ENCODE results near the gene OBSCN.

OBSCN gene

DNA sequence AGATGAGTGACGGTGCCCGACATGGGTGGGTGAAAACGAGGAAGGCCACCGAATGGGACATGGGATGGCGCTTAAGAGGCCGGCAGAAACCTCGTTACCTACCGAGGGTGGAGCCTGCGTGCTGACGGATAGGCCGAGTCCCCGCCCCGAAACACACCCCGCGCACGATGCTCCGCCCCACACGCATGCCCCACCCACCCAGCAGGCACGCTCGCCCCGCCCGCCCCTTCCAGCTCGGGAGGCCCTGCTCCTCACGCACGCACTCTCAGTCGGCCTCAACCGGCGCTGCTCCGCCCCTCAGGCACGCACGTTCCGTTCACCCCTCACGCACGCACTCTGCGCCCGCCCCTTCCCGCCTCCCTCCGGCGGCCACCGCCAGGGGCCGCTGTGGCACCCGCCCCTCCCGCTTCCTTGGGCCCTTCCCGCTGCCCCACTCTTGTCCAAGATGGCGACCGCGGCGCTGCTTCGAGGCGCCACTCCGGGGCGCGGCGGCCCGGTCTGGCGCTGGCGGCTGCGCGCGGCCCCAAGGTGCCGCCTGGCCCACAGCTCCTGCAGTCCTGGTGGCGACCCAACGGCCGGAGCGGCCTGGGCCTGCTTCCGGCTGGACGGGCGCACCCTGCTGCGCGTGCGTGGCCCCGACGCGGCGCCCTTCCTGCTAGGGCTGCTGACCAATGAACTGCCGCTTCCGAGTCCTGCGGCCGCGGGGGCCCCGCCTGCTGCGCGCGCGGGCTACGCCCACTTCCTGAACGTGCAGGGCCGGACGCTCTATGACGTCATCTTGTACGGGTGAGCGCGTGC, 42.3 kb upstream of the OBSCN start, which contains the start of gene IBA57:
Gene IBA57 (plus strand): TSS at position 433 of the 798 bp plus-strand sequence. CDS start 13 bp downstream, at position 446.
- peak; percentile 97 for DNase-seq
- TF ChIP-seq CTCF (IDR thresholded peaks at IDR 0.05; ENCODE audit: low read depth, low read length, missing control alignments) = peak; percentile 78
- H3K27ac ChIP-seq = peak within 1 kb of the TSS; percentile 100
- H3K36me3 ChIP-seq (replicated peaks) = no peaks in the 10 kb centered on the region
- H3K27me3 ChIP-seq (replicated peaks) = no peaks in the 10 kb centered on the region
- peak within 1 kb of the TSS; percentile 73 for H3K4me3 ChIP-seq (ENCODE audit: low read depth, low read length)
- in situ Hi-C loops (cut with HindIII; ENCODE audit: low pct_ligation_motif_present, low sequenced_read_pairs) = no loop called here

DNA sequence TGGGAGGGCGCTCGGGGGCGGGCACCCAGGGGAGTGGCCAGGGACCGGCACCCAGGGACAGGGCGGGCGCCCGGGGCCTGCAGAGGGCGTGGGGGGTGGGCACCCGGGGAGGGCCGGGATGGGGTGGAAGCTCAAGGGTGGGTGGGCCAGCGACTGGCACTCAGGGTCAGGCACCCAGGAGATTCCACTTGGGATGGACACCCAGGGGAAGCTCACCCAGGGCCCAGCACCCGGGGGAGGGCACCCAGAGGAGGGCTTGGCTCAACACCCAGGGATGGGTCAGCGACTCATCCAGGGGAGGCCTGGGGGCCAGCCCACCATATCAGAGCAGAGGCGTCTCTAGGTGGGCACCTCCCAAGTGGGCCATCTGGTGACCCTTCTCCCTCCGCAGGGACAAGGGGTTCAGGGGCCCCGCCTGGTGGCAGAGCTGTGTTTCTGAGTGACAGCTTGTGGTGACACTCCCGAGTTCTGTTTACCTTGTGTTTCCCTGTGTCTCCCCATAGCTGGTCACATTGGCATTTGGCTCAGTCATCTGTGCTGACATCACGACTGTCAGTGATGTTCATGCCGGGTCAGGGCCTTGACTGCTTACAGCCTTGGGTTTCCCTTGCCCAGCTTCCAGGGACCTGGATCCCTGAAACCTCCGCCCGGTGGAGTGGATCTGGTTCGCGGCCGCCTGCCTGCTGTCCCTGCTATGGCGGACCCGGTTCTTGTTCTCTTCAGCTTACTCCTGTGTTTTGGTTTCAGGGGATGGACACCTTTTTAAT, 41.5 kb upstream of the OBSCN start:
- H3K36me3 ChIP-seq (replicated peaks) = no peaks in the 10 kb centered on the region
- in situ Hi-C loops (cut with HindIII; ENCODE audit: low pct_ligation_motif_present, low sequenced_read_pairs) = no loop called here
- DNase-seq = peak; percentile 61
- peak overlapping the region; percentile 100 for H3K27ac ChIP-seq
- H3K4me3 ChIP-seq (ENCODE audit: low read depth, low read length) = peak overlapping the region; percentile 73
- peak; percentile 49 for TF ChIP-seq CTCF (IDR thresholded peaks at IDR 0.05; ENCODE audit: low read depth, low read length, missing control alignments)
- H3K27me3 ChIP-seq (replicated peaks) = no peaks in the 10 kb centered on the region

DNA sequence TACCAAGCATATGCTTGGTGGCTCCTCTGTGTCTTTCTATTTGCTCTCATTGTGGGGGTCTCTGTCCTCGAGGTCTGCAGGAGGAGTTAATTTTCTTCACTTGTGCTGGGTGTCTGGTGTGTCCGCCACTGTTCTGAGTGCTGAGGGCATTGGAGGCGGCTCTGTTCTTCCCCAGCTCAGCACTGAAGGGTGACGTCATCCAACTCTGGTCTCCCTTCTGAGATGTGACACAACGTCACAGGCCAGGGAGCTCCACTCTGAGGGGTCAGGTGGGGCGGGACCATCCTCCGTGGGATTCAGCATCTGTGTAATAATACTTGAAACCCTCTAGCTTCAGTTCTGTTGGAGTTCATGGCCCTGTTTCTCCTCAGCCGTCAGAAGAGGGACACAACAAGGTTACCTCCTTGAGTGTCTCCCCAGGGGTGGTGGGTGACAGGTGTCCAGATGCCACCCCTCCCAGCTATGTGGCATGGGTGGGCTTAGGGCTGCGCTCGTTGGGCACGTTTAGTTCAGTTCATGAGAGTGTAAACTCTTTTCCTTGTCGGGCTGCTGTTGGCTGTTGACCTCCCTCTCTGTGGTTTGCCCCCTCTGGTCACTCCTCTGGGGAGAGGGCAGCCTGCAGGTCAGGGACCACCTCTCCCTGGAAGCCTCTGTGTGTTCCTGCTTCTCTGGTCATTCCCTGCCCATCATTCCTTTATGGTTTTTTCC, 39.1 kb upstream of the OBSCN start:
- DNase-seq = no peak
- H3K27me3 ChIP-seq (replicated peaks) = no peaks in the 10 kb centered on the region
- no peak overlapping the region for H3K4me3 ChIP-seq (ENCODE audit: low read depth, low read length)
- no peaks in the 10 kb centered on the region for H3K36me3 ChIP-seq (replicated peaks)
- in situ Hi-C loops (cut with HindIII; ENCODE audit: low pct_ligation_motif_present, low sequenced_read_pairs) = no loop called here
- TF ChIP-seq CTCF (IDR thresholded peaks at IDR 0.05; ENCODE audit: low read depth, low read length, missing control alignments) = no peak
- no peak overlapping the region for H3K27ac ChIP-seq

- no peaks in the 10 kb centered on the region for H3K27me3 ChIP-seq (replicated peaks)
- in situ Hi-C loops (cut with HindIII; ENCODE audit: low pct_ligation_motif_present, low sequenced_read_pairs) = no loop called here
Measured at GRCh38 chr1:228169345-228169744, 38.5 kb upstream of the OBSCN start.

GRCh38 chr1:228170666-228171065, 37.2 kb upstream of the OBSCN start:
- H3K4me3 ChIP-seq (ENCODE audit: low read depth, low read length) = no peak overlapping the region
- no peak for DNase-seq
- TF ChIP-seq CTCF (IDR thresholded peaks at IDR 0.05; ENCODE audit: low read depth, low read length, missing control alignments) = no peak
- in situ Hi-C loops (cut with HindIII; ENCODE audit: low pct_ligation_motif_present, low sequenced_read_pairs) = no loop called here
- peaks cover 4% of the 10 kb centered on the region for H3K36me3 ChIP-seq (replicated peaks)
- H3K27ac ChIP-seq = no peak overlapping the region
- H3K27me3 ChIP-seq (replicated peaks) = no peaks in the 10 kb centered on the region

More at GRCh38 chr1:228169345-228169744, 38.5 kb upstream of the OBSCN start:
- Histone ChIP-seq H3K27ac (no peak overlapping the region), H3K4me3 (ENCODE audit: low read depth, low read length) (no peak overlapping the region), H3K36me3 (replicated peaks) (no peaks in the 10 kb centered on the region)
- DNase-seq = no peak
- no peak for TF ChIP-seq CTCF (IDR thresholded peaks at IDR 0.05; ENCODE audit: low read depth, low read length, missing control alignments)
